Stimulated activated CD8-positive, alpha-beta memory T cell treated with anti-CD3 and anti-CD28 coated beads, Interleukin-12 subunit alpha, Interleukin-12 subunit beta, amount 100 ng/mL, for 1 hour (primary cell): Measurements from ENCODE around the gene DGKB.
A peak's percentile ranks its signal among the peaks of the same experiment; 100 is the strongest.

ENCODE experiments used
- DNase-seq: peaks from one replicate; pipeline ENCODE4 v3.0.0-alpha.2; 2020; ENCODE audit warnings: low read depth

The DGKB gene

GRCh38 chr7:14457568-14458453 lies 444.7 kb downstream of the DGKB start:
- peak; percentile 8 for DNase-seq

DNA sequence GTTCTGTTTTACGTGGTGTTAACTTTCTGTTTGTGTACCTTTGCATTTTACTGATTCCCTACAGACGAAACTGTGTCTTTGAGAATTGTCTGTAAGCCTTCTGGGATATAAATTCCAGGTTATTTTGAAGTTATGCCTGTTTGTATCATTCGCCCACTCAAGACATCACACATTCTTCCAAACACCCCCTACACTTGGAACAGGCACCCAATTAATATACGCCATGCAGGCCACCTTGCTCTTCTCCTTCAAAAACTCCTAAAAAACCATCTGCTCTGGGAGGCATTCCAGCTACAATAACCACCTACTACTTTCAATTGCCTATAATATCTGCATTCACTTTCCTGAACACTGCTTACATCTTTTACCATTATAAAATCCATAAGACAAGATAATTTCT lies 453.3 kb downstream of the DGKB start:
- no peak for DNase-seq

GRCh38 chr7:14446829-14447228 lies 455.7 kb downstream of the DGKB start:
- no peak for DNase-seq

DNA sequence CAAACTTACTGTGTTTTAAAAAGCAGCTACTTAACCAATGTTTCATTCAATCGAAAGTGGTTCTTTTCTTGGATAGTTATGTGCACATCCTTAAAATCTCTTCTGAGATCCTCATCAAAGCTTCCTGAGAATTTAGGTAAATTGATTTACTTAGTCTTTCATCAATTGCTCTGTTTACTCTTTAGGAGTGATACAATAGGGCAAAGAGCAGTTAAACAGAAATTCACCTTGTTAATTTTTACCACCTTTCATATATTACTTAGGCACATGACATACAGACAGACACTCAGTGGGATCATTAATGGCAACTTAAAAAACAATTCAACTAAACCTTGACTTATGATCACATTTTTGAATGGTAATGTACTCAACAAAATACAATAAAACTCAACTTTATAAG lies 456.3 kb downstream of the DGKB start:
- DNase-seq, result no peak

- no peak for DNase-seq
These were observed 464.2 kb downstream of the DGKB start for GRCh38 chr7:14438366-14438765.

- DNase-seq, result no peak
These were observed 465.7 kb downstream of the DGKB start for GRCh38 chr7:14436878-14437277.

DNA sequence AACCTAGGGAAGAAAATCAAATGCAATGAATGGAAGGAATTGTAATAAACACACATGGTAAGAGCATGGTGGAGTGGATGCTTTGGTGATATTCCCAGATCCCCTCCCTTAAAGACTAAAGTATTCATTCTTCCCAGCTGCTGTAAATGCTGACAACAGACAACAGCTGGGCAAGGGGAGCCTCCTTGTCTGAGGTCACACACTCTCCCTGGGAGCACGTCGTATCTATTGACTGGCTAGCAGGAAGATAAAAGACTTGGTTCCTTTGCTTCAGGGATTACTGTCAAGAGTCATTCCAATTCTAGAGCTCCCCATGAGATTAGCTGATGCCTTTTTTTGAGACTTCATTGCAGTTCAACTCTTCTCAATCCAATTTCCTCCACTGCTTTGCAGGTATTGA lies 469.6 kb downstream of the DGKB start:
- no peak for DNase-seq

DNA sequence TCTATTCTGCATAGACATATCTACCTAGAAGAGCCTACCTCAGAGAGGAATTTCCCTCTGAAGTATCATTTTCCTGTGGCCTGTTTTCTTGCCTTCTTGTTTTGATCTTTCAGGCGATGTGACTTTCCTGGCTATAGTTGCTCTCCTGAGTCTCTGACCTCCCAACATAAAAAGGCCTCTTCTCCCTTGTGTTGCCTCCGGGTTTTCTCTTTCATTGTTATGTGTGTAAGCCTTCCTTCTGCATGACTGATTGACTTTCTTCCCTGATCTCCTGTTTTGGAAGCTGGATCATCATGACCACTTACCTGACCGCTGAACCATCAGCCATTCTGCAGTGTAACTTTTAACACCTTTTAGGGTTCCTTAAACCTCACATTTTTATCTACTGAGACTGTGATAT lies 471.6 kb downstream of the DGKB start:
- no peak for DNase-seq

GRCh38 chr7:14425559-14425958 lies 477.0 kb downstream of the DGKB start:
- DNase-seq, result no peak

DNA sequence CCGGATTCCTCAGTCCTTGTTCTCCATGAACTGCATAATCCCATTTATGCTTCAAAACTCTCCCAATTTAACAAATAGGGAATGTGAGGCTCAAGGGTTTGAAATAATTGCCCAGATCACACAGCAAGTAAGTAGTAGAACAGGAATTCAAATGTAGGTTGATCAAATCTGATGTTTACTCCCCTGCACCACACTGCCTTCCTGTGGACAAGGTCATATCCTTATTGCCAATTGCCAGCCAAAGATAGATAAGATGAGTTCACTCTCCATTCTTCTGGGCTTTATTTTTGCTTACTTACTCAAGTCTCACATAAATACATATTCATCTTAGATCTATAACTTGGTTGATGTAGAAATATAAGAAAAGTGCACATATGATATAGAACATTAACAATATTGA lies 477.9 kb downstream of the DGKB start:
- no peak for DNase-seq

DNA sequence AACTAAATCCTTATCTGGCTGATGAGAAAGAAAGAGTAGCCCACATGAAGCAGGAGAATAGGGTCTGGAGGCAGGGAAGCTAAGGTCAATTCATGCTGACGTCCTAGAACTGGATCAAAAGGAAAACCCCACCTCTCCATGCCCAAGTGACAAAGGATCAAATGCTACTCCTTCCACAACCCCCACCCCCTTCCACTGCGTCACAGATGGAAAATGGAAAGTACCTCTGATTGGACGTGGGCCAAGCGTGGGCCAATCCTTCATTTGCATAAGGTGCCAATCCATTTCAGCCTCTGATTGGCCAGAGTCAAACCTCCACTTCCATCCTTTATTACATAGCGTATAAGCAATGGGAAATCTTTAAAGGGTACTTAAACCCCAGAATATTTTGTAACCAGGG lies 481.8 kb downstream of the DGKB start:
- DNase-seq, result no peak

DNA sequence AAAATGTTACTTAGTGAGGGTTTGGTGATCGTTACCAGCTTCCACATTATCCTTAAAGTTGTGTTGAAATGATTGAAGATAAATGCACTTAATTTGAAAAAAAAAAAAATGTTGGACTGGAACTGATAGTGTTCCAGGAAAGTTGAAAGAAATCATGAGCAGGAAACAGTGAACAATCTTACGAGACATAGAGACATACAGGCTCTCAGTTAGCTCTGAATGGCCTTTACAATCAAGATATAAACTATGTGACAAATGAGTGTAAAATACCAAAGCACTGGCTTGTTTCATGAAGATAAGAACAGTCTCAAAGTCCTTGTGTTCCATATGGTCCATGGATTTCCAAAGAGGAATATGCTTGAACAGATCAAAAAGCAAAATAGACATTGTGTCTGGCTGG lies 483.0 kb downstream of the DGKB start:
- no peak for DNase-seq

DNA sequence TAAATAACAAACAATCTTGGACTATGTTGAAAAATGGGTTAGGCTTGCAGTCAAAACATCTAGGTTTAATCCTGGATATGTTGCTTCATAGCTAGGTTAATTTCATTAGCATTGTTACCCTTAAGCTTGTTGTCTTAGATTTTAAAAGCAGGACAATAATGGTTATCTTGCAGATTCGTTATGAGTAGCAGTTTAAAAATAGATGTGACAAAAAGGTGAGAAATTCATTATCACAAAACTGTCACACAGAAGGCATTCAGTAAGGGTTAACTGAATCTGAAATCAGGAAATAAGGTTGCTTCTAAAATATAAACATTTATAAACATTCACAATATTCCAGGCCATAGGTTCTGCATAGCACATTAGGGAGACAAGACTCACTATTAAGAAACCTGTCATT lies 483.9 kb downstream of the DGKB start:
- DNase-seq, result no peak

GRCh38 chr7:14414274-14414986 lies 488.1 kb downstream of the DGKB start:
- DNase-seq, result no peak

DNA sequence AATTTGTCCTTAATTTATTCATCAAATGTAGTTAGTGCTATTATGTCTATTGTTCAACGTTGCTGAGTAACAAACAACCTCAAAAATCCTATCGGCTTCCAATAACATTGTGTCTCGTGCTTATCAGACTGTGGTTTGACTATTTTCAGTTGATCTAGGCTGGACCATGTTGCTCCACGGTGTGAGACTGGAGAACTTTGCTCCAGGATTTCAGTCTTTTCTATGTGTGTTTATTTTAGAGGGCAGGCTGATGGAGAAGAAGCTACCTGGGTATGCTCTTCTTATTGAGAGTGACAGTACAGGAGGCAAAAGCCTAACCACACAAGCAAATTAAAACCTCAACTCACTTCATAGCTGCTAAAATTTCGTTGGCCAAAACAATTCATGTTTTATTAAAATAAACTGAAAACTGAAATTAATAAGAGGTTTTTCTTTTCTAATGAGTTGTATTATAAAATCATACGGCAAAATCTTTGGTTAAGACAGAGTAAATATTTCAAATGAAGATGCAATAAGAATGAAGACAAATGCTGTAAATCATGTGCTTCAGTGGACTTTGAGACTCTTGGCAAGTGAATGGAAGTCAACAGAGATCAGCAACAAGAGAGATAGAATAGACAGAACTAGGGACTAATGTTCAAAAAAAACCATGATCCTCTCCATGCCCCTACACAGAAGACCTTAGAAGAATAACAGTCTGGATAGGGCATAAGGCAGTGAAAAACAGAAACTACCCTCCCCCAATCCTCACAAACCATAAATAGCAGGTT lies 495.1 kb downstream of the DGKB start:
- DNase-seq, result no peak

GRCh38 chr7:14403587-14403986 lies 499.0 kb downstream of the DGKB start:
- DNase-seq, result no peak

DNA sequence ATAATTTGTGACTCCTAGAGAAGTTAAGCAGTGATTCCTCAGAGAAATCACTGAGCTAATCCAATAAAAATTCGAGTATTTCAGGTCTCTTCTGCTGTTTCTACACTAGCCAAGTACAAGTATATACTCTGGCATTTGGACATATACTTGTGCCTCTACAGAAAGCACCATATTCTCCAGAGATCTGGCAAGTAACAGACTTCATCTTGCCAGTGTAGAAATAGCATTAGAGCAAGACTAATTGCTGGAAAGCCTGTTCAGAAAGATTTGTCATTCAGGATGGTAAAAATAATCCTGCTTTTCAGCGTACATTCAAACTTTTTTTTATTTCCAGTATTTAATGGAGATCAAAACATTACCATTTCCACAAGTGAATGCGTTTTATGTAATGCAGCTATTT lies 502.3 kb downstream of the DGKB start:
- no peak for DNase-seq

- no peak for DNase-seq
These were observed 504.0 kb downstream of the DGKB start for GRCh38 chr7:14398526-14398925.

DNA sequence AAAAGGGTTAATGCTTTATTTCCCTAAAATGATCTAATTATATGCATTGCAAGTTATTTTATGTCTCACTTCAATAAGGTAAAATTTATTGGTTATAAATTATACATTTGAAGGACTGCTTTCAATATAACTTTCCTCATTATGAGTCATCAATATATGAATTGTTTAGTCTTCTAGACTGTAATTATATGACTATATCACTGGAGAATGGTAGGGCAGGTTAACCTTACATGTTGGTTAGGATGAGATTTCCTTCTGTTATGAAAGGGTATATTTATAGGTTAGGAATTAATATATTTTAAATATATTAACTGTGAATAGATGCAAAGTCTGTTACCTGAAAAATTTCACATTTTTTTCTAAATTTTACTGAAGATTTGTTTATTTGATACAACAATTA lies 506.7 kb downstream of the DGKB start:
- DNase-seq, result no peak

DNA sequence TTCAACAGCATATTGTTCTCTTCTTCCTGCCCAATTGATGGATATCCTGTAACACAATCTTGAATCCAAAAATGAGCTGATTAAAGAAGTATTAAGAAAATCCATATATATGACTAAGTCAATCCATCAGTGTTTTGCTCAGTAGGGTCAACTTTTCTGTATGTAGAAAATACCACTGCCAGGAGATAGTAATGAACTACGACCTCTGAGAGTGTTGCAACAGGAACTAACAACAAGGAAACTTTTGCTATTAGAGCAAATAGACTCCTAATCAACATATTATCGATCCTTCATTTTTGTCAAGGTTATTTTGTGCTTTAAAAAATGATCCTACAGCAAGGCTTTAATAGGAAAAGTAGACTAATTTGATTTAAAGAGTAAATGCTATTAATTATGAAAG lies 507.8 kb downstream of the DGKB start:
- DNase-seq, result no peak

- no peak for DNase-seq
These were observed 513.0 kb downstream of the DGKB start for GRCh38 chr7:14389595-14389994.

DNA sequence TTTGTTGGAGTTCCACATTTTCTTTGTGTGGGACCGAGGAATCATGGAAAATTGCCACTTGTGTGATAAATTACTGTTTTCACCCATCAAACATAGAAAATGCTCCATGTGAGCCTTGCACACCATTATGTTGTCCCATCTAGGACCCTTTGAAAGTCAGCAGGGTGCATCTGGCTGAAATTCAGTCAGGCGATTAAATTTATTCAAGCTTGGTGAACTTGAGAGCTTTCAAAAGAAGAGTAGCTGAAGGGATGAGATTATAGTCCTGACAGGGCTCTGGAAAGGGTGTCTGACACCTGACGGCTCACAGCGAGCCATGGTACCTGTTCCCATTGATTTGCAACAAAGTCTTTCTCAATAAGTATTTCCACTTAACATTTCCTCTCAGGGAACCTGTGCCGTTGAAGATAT lies 513.4 kb downstream of the DGKB start:
- DNase-seq, result no peak

DNA sequence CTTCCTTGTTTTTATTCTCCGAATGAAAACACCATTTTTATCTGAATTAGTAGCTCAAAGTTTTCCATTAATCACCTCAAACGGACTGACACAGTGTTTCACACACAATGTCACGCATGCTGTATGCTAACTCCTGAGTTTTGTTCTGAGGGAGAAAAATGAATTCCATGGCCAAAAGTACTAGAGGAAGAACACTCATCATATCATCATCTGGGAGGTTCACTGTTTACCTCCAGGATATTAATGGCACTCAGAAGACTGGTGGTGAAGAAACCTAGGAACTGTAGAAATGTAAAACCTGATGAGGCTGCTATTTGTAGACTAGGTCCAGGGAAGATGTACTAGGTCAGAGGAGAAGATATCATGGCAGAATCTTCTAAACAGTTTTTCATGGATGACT lies 517.5 kb downstream of the DGKB start:
- DNase-seq, result no peak
